Glutamatergic neuron (in vitro differentiated cells): ENCODE results near the gene HCN3. TPM values are rescaled to one million over a fixed set of nuclear protein-coding genes. Genes with fewer than 3 reads are reported as not detected.

Source experiments
- DNase-seq: peaks from one replicate; pipeline ENCODE4 v3.0.0; 2022
- H3K27ac Mint-ChIP-seq: one replicate; pipeline ENCODE4 v1.8.0; 2020; ENCODE audit warnings: mild to moderate bottlenecking, mixed read lengths, inconsistent platforms; ENCODE audit not compliant: unreplicated experiment
- H3K27me3 Mint-ChIP-seq: one replicate; pipeline ENCODE4 v1.8.0; 2020; ENCODE audit warnings: mild to moderate bottlenecking, moderate library complexity, mixed read lengths, inconsistent platforms; ENCODE audit not compliant: unreplicated experiment
- H3K36me3 Mint-ChIP-seq: one replicate; pipeline ENCODE4 v1.8.0; 2020; ENCODE audit warnings: mild to moderate bottlenecking, mixed read lengths, inconsistent platforms; ENCODE audit not compliant: unreplicated experiment
- H3K4me1 Mint-ChIP-seq: one replicate; pipeline ENCODE4 v1.8.0; 2020; ENCODE audit warnings: mild to moderate bottlenecking, low read depth, mixed read lengths, inconsistent platforms; ENCODE audit not compliant: unreplicated experiment
- H3K4me3 Mint-ChIP-seq: one replicate; pipeline ENCODE4 v1.8.0; 2020; ENCODE audit warnings: mild to moderate bottlenecking, mixed read lengths, inconsistent platforms; ENCODE audit not compliant: unreplicated experiment
- H3K9me3 Mint-ChIP-seq: one replicate; pipeline ENCODE4 v1.8.0; 2020; ENCODE audit warnings: mild to moderate bottlenecking, moderate library complexity, mixed read lengths, inconsistent platforms; ENCODE audit not compliant: unreplicated experiment
- CTCF ChIP-seq: fragments of 200-600 bp; sonication (generic); IDR thresholded peaks from one replicate; pipeline ENCODE4 v1.5.0; 2021; ENCODE audit not compliant: partially characterized antibody, unreplicated experiment
- total RNA-seq: library from RNA; stranded (reverse); fragmentation: NEBNext Ultra II Directional; extraction: Animal tissue kit (Norgen Biotek cat#: 25700); gene quantifications from one replicate; pipeline ENCODE4 v1.2.1, GENCODE V29; 2021; ENCODE audit not compliant: unreplicated experiment

The HCN3 gene
- total RNA-seq, 1 donor from 2014 or later = 30.5 TPM

DNA sequence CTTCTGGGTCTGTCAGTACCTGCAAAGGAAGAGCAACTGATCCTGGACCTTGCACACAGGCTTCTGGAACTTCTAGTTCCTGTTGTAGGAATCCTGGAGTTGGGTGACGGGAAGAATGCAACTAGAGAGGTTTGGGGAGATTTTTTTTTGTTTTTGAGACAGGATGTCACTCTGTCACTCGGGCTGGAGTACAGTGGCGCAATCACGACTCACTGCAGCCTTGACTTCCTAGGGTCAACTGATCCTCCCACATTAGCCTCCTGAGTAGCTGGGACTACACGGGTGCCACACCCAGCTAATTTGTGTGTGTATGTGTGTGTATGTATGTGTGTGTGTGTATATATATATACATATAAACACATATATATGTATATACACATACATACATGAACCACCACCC lies 40.8 kb upstream of the HCN3 start:
- no peak for TF ChIP-seq CTCF
- Mint-ChIP-seq H3K36me3 (no peaks in the 10 kb centered on the region), H3K27ac (no peak overlapping the region), H3K27me3 (no peaks in the 10 kb centered on the region), H3K9me3 (no peaks in the 10 kb centered on the region), H3K4me1 (peaks cover 4% of the 10 kb centered on the region), H3K4me3 (no peak overlapping the region)
- DNase-seq = no peak

GRCh38 chr1:155241069-155241679 lies 36.1 kb upstream of the HCN3 start:
- H3K27me3 Mint-ChIP-seq = peaks cover 11% of the 10 kb centered on the region
- peak; percentile 59 for DNase-seq

DNA sequence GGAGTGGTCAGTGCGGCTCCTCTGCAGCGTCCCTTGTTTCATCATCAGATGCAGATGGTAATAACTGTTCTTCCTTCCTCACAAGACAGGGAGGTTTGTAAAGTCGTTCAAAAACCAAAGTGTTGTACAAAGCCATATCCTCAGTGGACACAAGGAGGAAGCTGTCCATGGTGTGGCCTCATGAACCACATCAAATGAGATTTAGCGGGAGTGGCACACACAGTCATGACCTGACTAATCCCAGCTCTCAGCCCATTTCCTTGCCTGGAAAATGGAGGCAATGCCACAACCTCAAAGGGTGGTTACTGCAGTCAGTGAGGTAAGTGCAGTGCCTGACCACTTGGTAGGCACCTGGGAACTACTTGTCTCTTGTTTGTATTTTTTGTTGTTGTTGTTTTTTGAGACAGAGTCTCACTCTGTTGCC lies 35.4 kb upstream of the HCN3 start:
- DNase-seq = no peak
- peak overlapping the region; percentile 86 for H3K4me3 Mint-ChIP-seq
- peaks cover 11% of the 10 kb centered on the region for H3K9me3 Mint-ChIP-seq
- peaks cover 13% of the 10 kb centered on the region for H3K27me3 Mint-ChIP-seq
- peaks cover 14% of the 10 kb centered on the region for H3K4me1 Mint-ChIP-seq
- TF ChIP-seq CTCF = no peak
- peaks cover 7% of the 10 kb centered on the region for H3K36me3 Mint-ChIP-seq
- H3K27ac Mint-ChIP-seq = peak overlapping the region; percentile 81

More at GRCh38 chr1:155241069-155241679, 36.1 kb upstream of the HCN3 start:
- Mint-ChIP-seq H3K36me3 (peaks cover 3% of the 10 kb centered on the region), H3K4me3 (peak overlapping the region; percentile 86), H3K27ac (peak overlapping the region; percentile 81), H3K9me3 (peaks cover 11% of the 10 kb centered on the region), H3K4me1 (peaks cover 14% of the 10 kb centered on the region)
- no peak for TF ChIP-seq CTCF

DNA sequence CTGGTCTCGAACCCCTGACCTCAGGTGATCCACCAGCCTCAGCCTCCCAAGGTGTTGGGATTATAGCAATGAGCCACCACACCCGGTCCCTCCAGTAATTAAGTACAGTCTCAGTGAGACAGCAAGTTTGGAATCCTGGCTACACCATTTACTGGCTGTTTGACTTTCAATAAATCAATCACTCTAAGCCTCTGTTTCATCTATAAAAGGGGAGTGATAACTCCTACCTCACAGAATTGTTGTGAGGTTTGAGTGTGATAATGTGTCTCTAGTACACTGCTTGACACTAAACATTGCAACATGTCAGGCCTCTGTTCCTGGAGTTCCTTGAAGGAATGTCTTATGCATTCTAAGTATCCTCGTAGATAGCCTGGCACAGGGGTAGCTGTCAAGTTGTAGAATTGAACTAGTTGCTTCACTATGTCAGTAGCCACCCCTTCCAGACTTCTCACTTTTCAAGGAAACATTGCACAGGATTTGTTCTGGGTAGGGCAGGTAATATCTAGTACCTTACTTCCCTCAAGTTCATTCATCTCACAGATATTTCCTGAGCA lies 34.4 kb upstream of the HCN3 start:
- DNase-seq = no peak
- Mint-ChIP-seq H3K27ac (peak overlapping the region; percentile 87), H3K4me3 (peak overlapping the region; percentile 84), H3K9me3 (peaks cover 15% of the 10 kb centered on the region), H3K36me3 (peaks cover 7% of the 10 kb centered on the region), H3K4me1 (peaks cover 14% of the 10 kb centered on the region), H3K27me3 (peaks cover 13% of the 10 kb centered on the region)
- TF ChIP-seq CTCF = no peak
